Lower leg skin (tissue), 3 donors: ENCODE measurements around the gene PDZD7.

Experiments
- CTCF ChIP-seq, 3 donors: fragments of 450-650 bp; IDR thresholded peaks; one replicate each; pipeline ENCODE4 v1.5.1; 2016; ENCODE audit warnings: antibody characterized with exemption in 3 of 3, mild to moderate bottlenecking in 3 of 3, moderate library complexity in 2 of 3
- POLR2A ChIP-seq, 2 donors: fragments of 450-650 bp; IDR thresholded peaks; one replicate each; pipeline ENCODE4 v1.6.1; 2016 to 2017; ENCODE audit warnings: antibody characterized with exemption in 2 of 2, mild to moderate bottlenecking in 1 of 2, moderate library complexity in 1 of 2

DNA sequence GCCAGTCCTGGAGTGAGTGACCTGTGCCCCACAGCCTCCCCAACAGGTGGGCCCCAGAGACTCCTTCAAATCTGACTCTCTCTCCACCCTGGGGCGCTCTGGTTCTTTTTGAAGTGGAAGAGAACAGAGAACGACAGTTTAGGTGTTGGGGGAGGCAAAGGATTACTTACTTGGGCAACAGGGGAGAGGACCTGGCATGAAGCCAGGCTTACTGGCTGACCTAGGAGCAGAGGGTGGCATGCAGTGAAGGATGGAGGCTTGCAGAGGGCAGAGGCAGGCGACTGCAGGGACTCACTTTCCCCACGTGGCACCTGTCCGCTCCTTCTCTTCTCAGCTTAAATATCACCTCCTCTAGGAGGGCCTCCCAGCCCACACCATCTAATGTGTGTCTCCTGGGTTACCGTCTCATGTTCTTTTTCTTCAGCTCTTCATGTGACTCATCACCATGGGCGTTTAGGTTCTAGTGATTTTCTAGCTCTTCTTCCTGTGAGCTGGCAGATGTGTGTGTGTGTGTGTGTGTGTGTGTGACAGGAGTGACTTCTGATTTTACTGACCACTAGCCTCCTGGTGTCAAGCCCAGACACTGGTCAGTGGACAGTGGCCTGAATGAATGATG is 15.9 kb downstream of the PDZD7 start:
- no peak for TF ChIP-seq CTCF (IDR thresholded peaks at IDR 0.05)
- no peak for TF ChIP-seq POLR2A (IDR thresholded peaks at IDR 0.05)
